Psoas muscle (tissue), 8 donors: ENCODE measurements around the gene FRS2. TPM values are rescaled to one million over a fixed set of nuclear protein-coding genes. Genes with fewer than 3 reads are reported as not detected.

Experiments used
- ATAC-seq, 4 donors: fragments of 200-7000 bp; cut with Tn5 transposase; one replicate each; pipeline ENCODE4 v1.9.1; 2020; ENCODE audit warnings: moderate library complexity in 3 of 4, mild to moderate bottlenecking in 2 of 4
- DNase-seq, 2 donors: peaks; one replicate each; pipeline ENCODE4 v3.0.0-alpha.2; 2020
- H3K27ac ChIP-seq: fragments of 200-600 bp; one replicate; pipeline ENCODE4 v1.8.0; 2022
- H3K27me3 ChIP-seq, 3 donors: fragments of 200-600 bp in 1 of 3; one replicate each; pipeline versions ENCODE4 v1.6.1 to v1.8.0; 2013 to 2022; ENCODE audit warnings: low read length in 2 of 3, mild to moderate bottlenecking in 2 of 3, moderate library complexity in 1 of 3; ENCODE audit not compliant: insufficient read depth in 3 of 3
- H3K36me3 ChIP-seq, 2 donors: fragments of 200-600 bp in 1 of 2; one replicate each; pipeline versions ENCODE4 v1.6.1 to v1.8.0; 2013 to 2022; ENCODE audit warnings: low read depth in 1 of 2, mild to moderate bottlenecking in 1 of 2, moderate library complexity in 1 of 2; ENCODE audit not compliant: insufficient read depth in 1 of 2
- H3K4me1 ChIP-seq: fragments of 200-600 bp; one replicate; pipeline ENCODE4 v1.8.0; 2022
- H3K4me3 ChIP-seq: fragments of 200-600 bp; one replicate; pipeline ENCODE4 v1.8.0; 2022; ENCODE audit warnings: mild to moderate bottlenecking
- H3K9me3 ChIP-seq: fragments of 200-600 bp; one replicate; pipeline ENCODE4 v1.8.0; 2022
- CTCF ChIP-seq: fragments of 200-600 bp; IDR thresholded peaks from one replicate; pipeline ENCODE4 v1.8.0; 2022; ENCODE audit warnings: antibody characterized with exemption
- WGBS, 3 donors: extraction: QIAGEN DNeasy Blood & Tissue Kit; methylation state at CpG; one replicate each; pipeline versions ENCODE4 v1.1.6 to v1.1.7; 2013; 5-methylcytosine and 5-hydroxymethylcytosine counted together
- intact Hi-C, 2 donors: fragments of 100-400 bp; cut with DNase I; formaldehyde crosslinking; loops; one replicate each; pipeline versions ENCODE4 v1.11.0 to v1.14.2; 2022
- polyA plus RNA-seq, 3 donors: library from polyadenylated mRNA; stranded (reverse); fragments of 200-250 nt; gene quantifications; one replicate each; pipeline ENCODE4 v1.2.3, GENCODE V29; 2013
- total RNA-seq, 4 donors: library from RNA; stranded (reverse); fragmentation: NEBNext Ultra II Directional in 2 of 4; extraction: Animal tissue kit (Norgen Biotek cat#: 25700) in 2 of 4; gene quantifications; one replicate each; pipeline versions ENCODE4 v1.2.1 to v1.2.4, GENCODE V29; 2021 to 2023
- donor health status: healthy with polysubstance abuse.
- donor health status: DM: no; HTN: no; CAD: no; lungs with moderate emphysema.
- donor health status: Bipolar disorder and iron deficiency.
- donor health status: healthy.
- donor health status: DM: yes; HTN: yes; CAD: no.
- donor health status: DM: no; HTN: no; CAD: no.
- donor health status: DM: no; HTN: no; CAD: no.
- donor health status: DM: yes; HTN: yes; CAD: no.

Gene FRS2
- total and polyA plus RNA-seq, 7 donors: 3.6 to 18.9 (median 13.1) TPM

GRCh38 chr12:69627501-69627900 is 157.3 kb downstream of the FRS2 start:
- ATAC-seq (no peak), DNase-seq (no peak)
- no peaks in the 10 kb centered on the region for H3K27me3 ChIP-seq
- no peak overlapping the region for H3K27ac ChIP-seq
- H3K9me3 ChIP-seq: no peaks in the 10 kb centered on the region
- TF ChIP-seq CTCF: no peak
- intact Hi-C loops: no loop called here
- no peak overlapping the region for H3K4me3 ChIP-seq
- H3K4me1 ChIP-seq: no peaks in the 10 kb centered on the region
- 70 to 94% (median 89%) methylated on average over 8 of the region's 8 CpGs for WGBS, 3 donors
- no peaks in the 10 kb centered on the region for H3K36me3 ChIP-seq

Other genes with a start within 250 kb of the FRS2 start
- 10 to 100 TPM; 20.5 to 36.6 (median 24.9) TPM for gene CPSF6, start 230.8 kb upstream of the FRS2 start, total RNA-seq
- gene CPSF6, start 230.8 kb upstream of the FRS2 start, polyA plus RNA-seq: 10 to 100 TPM; 13.0 to 31.6 (median 16.4) TPM
- 10 to 100 TPM in 1 of 4 donors, 1 to 10 TPM in 3; 6.1 to 26.7 (median 7.5) TPM for gene LYZ, start 122.0 kb upstream of the FRS2 start, total RNA-seq
- 1 to 10 TPM; 3.6 to 5.4 (median 5.0) TPM for gene LYZ, start 122.0 kb upstream of the FRS2 start, polyA plus RNA-seq
- 10 to 100 TPM in 2 of 4 donors, 1 to 10 TPM in 2; 6.2 to 12.4 (median 9.5) TPM for gene YEATS4, start 110.6 kb upstream of the FRS2 start, total RNA-seq
- gene YEATS4, start 110.6 kb upstream of the FRS2 start, polyA plus RNA-seq: 10 to 100 TPM; 12.4 to 17.7 (median 13.2) TPM
- gene CCT2, start 115.1 kb downstream of the FRS2 start, total RNA-seq: 100 to 1,000 TPM in 3 of 4 donors, 10 to 100 TPM in 1; 96.9 to 190 (median 149) TPM
- gene CCT2, start 115.1 kb downstream of the FRS2 start, polyA plus RNA-seq: 100 to 1,000 TPM; 129 to 353 (median 199) TPM
- gene LRRC10, start 140.5 kb downstream of the FRS2 start, total RNA-seq: not detected
- gene LRRC10, start 140.5 kb downstream of the FRS2 start, polyA plus RNA-seq: under 1 TPM in 1 of 3 donors, not detected in 2; 0.03 TPM
- gene BEST3, start 228.9 kb downstream of the FRS2 start, total RNA-seq: 100 to 1,000 TPM; 141 to 181 (median 170) TPM
- gene BEST3, start 228.9 kb downstream of the FRS2 start, polyA plus RNA-seq: 100 to 1,000 TPM in 1 of 3 donors, 10 to 100 TPM in 2; 41.8 to 134 (median 49.1) TPM